Parathyroid adenoma (tissue), 2 donors: Measurements from ENCODE around the gene BOLL.
"Not testable (repeated sequence)": the region's sequence is repeated elsewhere in the genome, so short reads cannot be mapped to it uniquely, and the experiment has no call there.

ENCODE experiments used
- H2AFZ ChIP-seq: fragments of 300-600 bp; sonication (generic); one replicate; pipeline ENCODE4 v1.7.0; 2017; ENCODE audit warnings: antibody characterized with exemption, mild to moderate bottlenecking
- H3K27ac ChIP-seq: fragments of 300-600 bp; sonication (generic); one replicate; pipeline ENCODE4 v1.7.0; 2017
- H3K27me3 ChIP-seq: fragments of 300-600 bp; sonication (generic); one replicate; pipeline ENCODE4 v1.7.0; 2017; ENCODE audit warnings: low read length; ENCODE audit not compliant: control insufficient read depth, insufficient read depth
- H3K36me3 ChIP-seq: fragments of 300-600 bp; sonication (generic); one replicate; pipeline ENCODE4 v1.7.0; 2017; ENCODE audit warnings: low read length; ENCODE audit not compliant: control insufficient read depth, insufficient read depth
- H3K4me1 ChIP-seq: fragments of 300-600 bp; sonication (generic); one replicate; pipeline ENCODE4 v1.7.0; 2017; ENCODE audit warnings: control low read depth
- H3K4me2 ChIP-seq: fragments of 300-600 bp; sonication (generic); one replicate; pipeline ENCODE4 v1.7.0; 2017; ENCODE audit warnings: low read length
- H3K4me3 ChIP-seq: fragments of 300-600 bp; sonication (generic); one replicate; pipeline ENCODE4 v1.7.0; 2017; ENCODE audit warnings: low read depth, low read length
- H3K79me2 ChIP-seq: fragments of 300-600 bp; sonication (generic); one replicate; pipeline ENCODE4 v1.7.0; 2017; ENCODE audit warnings: control low read depth
- H3K9ac ChIP-seq: fragments of 300-600 bp; sonication (generic); one replicate; pipeline ENCODE4 v1.7.0; 2017; ENCODE audit warnings: mild to moderate bottlenecking
- H3K9me3 ChIP-seq: fragments of 300-600 bp; sonication (generic); one replicate; pipeline ENCODE4 v1.7.0; 2017; ENCODE audit warnings: low read length; ENCODE audit not compliant: control insufficient read depth
- CTCF ChIP-seq: fragments of 300-600 bp; sonication (generic); IDR thresholded peaks from one replicate; pipeline ENCODE4 v1.7.0; 2017; ENCODE audit warnings: antibody characterized with exemption, mild to moderate bottlenecking
- donor health status: primary hyperparathyroidism.

The BOLL gene

GRCh38 chr2:197711578-197711977 lies 73.5 kb downstream of the BOLL start:
- no peak overlapping the region for H3K4me3 ChIP-seq
- H3K4me1 ChIP-seq = peaks cover 9% of the 10 kb centered on the region
- no peak overlapping the region for H3K9ac ChIP-seq
- no peak overlapping the region for H3K4me2 ChIP-seq
- H3K27ac ChIP-seq = no peak overlapping the region
- H3K9me3 ChIP-seq = no peaks in the 10 kb centered on the region
- peaks cover 9% of the 10 kb centered on the region for H3K79me2 ChIP-seq
- H2AFZ ChIP-seq = no peak overlapping the region
- TF ChIP-seq CTCF = no peak
- no peaks in the 10 kb centered on the region for H3K36me3 ChIP-seq
- no peaks in the 10 kb centered on the region for H3K27me3 ChIP-seq

DNA sequence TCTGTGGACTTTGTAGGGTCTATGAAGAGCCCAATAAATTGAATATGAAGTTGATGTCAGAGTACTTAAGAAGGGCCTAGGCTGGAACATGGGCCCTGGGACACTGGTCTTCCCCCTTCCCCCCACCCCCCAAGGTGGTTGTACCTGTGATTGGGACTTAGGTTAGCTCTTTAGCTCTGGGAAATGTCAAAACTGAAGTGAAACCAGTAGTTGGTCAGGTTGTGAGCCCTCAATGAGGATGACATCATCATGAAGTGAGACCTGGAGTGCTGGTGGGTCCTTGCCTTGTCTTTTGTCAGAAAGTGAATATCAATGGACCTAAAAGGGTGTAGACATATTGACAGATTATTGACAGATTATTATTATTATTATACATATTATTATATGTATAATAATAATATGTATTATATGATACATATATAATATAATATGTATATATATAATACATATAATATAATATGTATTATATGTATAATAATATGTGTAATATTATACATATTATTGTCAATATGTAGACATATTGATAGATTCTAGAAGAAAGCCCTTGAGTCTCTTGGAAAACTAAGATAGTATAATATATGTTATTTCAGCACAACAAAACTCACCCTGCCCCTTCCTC lies 74.6 kb downstream of the BOLL start:
- H2AFZ ChIP-seq = no peak overlapping the region
- TF ChIP-seq CTCF = no peak
- H3K9me3 ChIP-seq = no peaks in the 10 kb centered on the region
- peaks cover 14% of the 10 kb centered on the region for H3K4me1 ChIP-seq
- H3K4me3 ChIP-seq = no peak overlapping the region
- no peak overlapping the region for H3K9ac ChIP-seq
- H3K27me3 ChIP-seq = no peaks in the 10 kb centered on the region
- peaks cover 9% of the 10 kb centered on the region for H3K79me2 ChIP-seq
- H3K4me2 ChIP-seq = no peak overlapping the region
- no peak overlapping the region for H3K27ac ChIP-seq
- H3K36me3 ChIP-seq = no peaks in the 10 kb centered on the region

- H3K9ac ChIP-seq, H3K36me3 ChIP-seq, H3K4me3 ChIP-seq, H2AFZ ChIP-seq, H3K27me3 ChIP-seq, H3K4me2 ChIP-seq, H3K9me3 ChIP-seq, H3K27ac ChIP-seq, H3K79me2 ChIP-seq: not testable (repeated sequence)
- H3K4me1 ChIP-seq = peaks cover 16% of the 10 kb centered on the region
Observed at GRCh38 chr2:197709140-197709539, 76.0 kb downstream of the BOLL start.

GRCh38 chr2:197708331-197708730 lies 76.8 kb downstream of the BOLL start:
- Histone ChIP-seq H2AFZ (no peak overlapping the region), H3K9me3 (no peaks in the 10 kb centered on the region), H3K79me2 (peaks cover 9% of the 10 kb centered on the region), H3K27ac (no peak overlapping the region), H3K9ac (no peak overlapping the region), H3K4me3 (peak overlapping the region; percentile 32), H3K36me3 (no peaks in the 10 kb centered on the region), H3K4me1 (peaks cover 16% of the 10 kb centered on the region), H3K27me3 (no peaks in the 10 kb centered on the region), H3K4me2 (peak overlapping the region; percentile 94)
- TF ChIP-seq CTCF = no peak

- H3K4me2 ChIP-seq = peak overlapping the region; percentile 94
Observed at GRCh38 chr2:197707316-197708213, 77.6 kb downstream of the BOLL start.

More at GRCh38 chr2:197707316-197708213, 77.6 kb downstream of the BOLL start:
- Histone ChIP-seq H3K9ac (no peak overlapping the region), H3K79me2 (peaks cover 9% of the 10 kb centered on the region), H3K27ac (no peak overlapping the region), H3K4me3 (peak overlapping the region; percentile 32), H3K36me3 (no peaks in the 10 kb centered on the region), H3K9me3 (no peaks in the 10 kb centered on the region), H2AFZ (peak overlapping the region; percentile 16), H3K27me3 (no peaks in the 10 kb centered on the region), H3K4me1 (peaks cover 16% of the 10 kb centered on the region)
- TF ChIP-seq CTCF = peak; percentile 78
